ENCODE measurements around the gene TRIM2.

GRCh38 chr4:153186046-153186728 lies 18.1 kb upstream of the TRIM2 start:
- TF ChIP-seq CTCF (conservative IDR thresholded peaks at IDR 0.05) (no peak), EZH2 (IDR thresholded peaks at IDR 0.05; ENCODE audit: low read depth) (no peak)

Data from PC-9 (cell line).